SU-DHL-6 (cell line): ENCODE data around the gene SEPTIN6.
"Not testable (repeated sequence)": the region's sequence is repeated elsewhere in the genome, so short reads cannot be mapped to it uniquely, and the experiment has no call there.

Experiments
- H2AFZ ChIP-seq: fragments of 200-600 bp; sonication (generic); 2 replicates; pipeline ENCODE4 v1.6.1; 2014; ENCODE audit warnings: low read depth, mild to moderate bottlenecking, moderate library complexity, mixed read lengths, antibody characterized with exemption, low read length; ENCODE audit not compliant: severe bottlenecking
- H3F3A ChIP-seq: fragments of 200-600 bp; shearing (Covaris generic); 2 replicates; pipeline ENCODE4 v1.6.0; 2016; ENCODE audit warnings: antibody characterized with exemption, mild to moderate bottlenecking; ENCODE audit not compliant: insufficient read depth
- H3K27ac ChIP-seq: fragments of 200-600 bp; sonication (generic); 2 replicates; pipeline ENCODE4 v1.5.1; 2016; ENCODE audit warnings: low read depth, mild to moderate bottlenecking, low read length, moderate library complexity, mixed read lengths
- H3K27me3 ChIP-seq: fragments of 200-600 bp; sonication (generic), shearing (Covaris generic); 2 replicates; pipeline ENCODE4 v1.6.0; 2014; ENCODE audit warnings: mild to moderate bottlenecking, low read length
- H3K36me3 ChIP-seq: fragments of 200-600 bp; sonication (generic); 2 replicates; pipeline ENCODE4 v1.6.1; 2014; ENCODE audit warnings: mild to moderate bottlenecking, low read length, mixed read lengths
- H3K4me2 ChIP-seq: fragments of 300-600, 200-600 bp; shearing (Covaris generic), sonication (generic); 2 replicates; pipeline ENCODE4 v1.6.0; 2014; ENCODE audit warnings: low read length, low read depth, mild to moderate bottlenecking; ENCODE audit not compliant: poor library complexity, severe bottlenecking
- H3K4me3 ChIP-seq: fragments of 200-600 bp; sonication (generic); 2 replicates; pipeline ENCODE4 v1.5.1; 2014; ENCODE audit warnings: antibody characterized with exemption, low read length, mild to moderate bottlenecking, mixed read lengths; ENCODE audit not compliant: insufficient read depth, poor library complexity, severe bottlenecking
- H3K79me2 ChIP-seq: fragments of 200-600 bp; sonication (generic); 2 replicates; pipeline ENCODE4 v1.6.1; 2014; ENCODE audit warnings: mild to moderate bottlenecking, low read length, moderate library complexity; ENCODE audit not compliant: insufficient read depth
- H3K9ac ChIP-seq: fragments of 200-600 bp; sonication (generic); 2 replicates; pipeline ENCODE4 v1.7.0; 2014; ENCODE audit warnings: mild to moderate bottlenecking, low read length
- H3K9me2 ChIP-seq: fragments of 200-600 bp; sonication (generic); replicated peaks from 2 replicates; pipeline ENCODE4 v1.6.1; 2014; ENCODE audit warnings: low read length; ENCODE audit not compliant: insufficient read depth
- H3K9me3 ChIP-seq: fragments of 200-600 bp; sonication (generic); 2 replicates; pipeline ENCODE4 v1.6.1; 2014; ENCODE audit warnings: low read length, mixed read lengths; ENCODE audit not compliant: insufficient read depth
- H4K20me1 ChIP-seq: fragments of 200-600 bp; sonication (generic); 2 replicates; pipeline ENCODE4 v1.6.1; 2014; ENCODE audit warnings: low read depth, mild to moderate bottlenecking, antibody characterized with exemption, low read length, moderate library complexity, mixed read lengths
- CTCF ChIP-seq: fragments of 200-600 bp; sonication (generic); IDR thresholded peaks from one replicate; pipeline ENCODE4 v1.5.1; 2017; ENCODE audit warnings: antibody characterized with exemption, mild to moderate bottlenecking, low read length, moderate library complexity; ENCODE audit not compliant: insufficient read depth, poor library complexity, severe bottlenecking
- EZH2phosphoT487 ChIP-seq: fragments of 200-600 bp; sonication (generic), shearing (Covaris generic); conservative IDR thresholded peaks from 2 replicates; pipeline ENCODE4 v1.6.1; 2018; ENCODE audit warnings: mild to moderate bottlenecking, antibody characterized with exemption, low read length, moderate library complexity, mixed read lengths

Gene SEPTIN6

GRCh38 chrX:119667111-119667878, 25.7 kb downstream of the SEPTIN6 start:
- no peak for TF ChIP-seq EZH2phosphoT487
- H3K27ac ChIP-seq, result peak overlapping the region; percentile 96
- H3K27me3 ChIP-seq, result no peaks in the 10 kb centered on the region
- no peak overlapping the region for H3K9ac ChIP-seq
- H3F3A ChIP-seq, result peaks cover 11% of the 10 kb centered on the region
- H3K36me3 ChIP-seq, result no peaks in the 10 kb centered on the region
- H4K20me1 ChIP-seq, result no peaks in the 10 kb centered on the region
- no peaks in the 10 kb centered on the region for H3K9me2 ChIP-seq
- peaks cover 4% of the 10 kb centered on the region; the same call in 1 of the 2 replicates for H3K79me2 ChIP-seq
- no peaks in the 10 kb centered on the region for H3K9me3 ChIP-seq
- H3K4me3 ChIP-seq, result no peak overlapping the region
- no peak overlapping the region for H2AFZ ChIP-seq
- H3K4me2 ChIP-seq, result peak overlapping the region; percentile 60

- Histone ChIP-seq H3K27ac (peak overlapping the region; percentile 96), H3K9ac (0 out of 2 replicates have a peak overlapping the region, but pooled peaks have one; percentile 46), H3F3A (peaks cover 11% of the 10 kb centered on the region), H3K4me2 (peak overlapping the region; percentile 58)
- H3K9me2 ChIP-seq, H2AFZ ChIP-seq, H3K27me3 ChIP-seq, H3K79me2 ChIP-seq, H3K36me3 ChIP-seq, H4K20me1 ChIP-seq, H3K4me3 ChIP-seq, H3K9me3 ChIP-seq: not testable (repeated sequence)
These were observed 28.1 kb downstream of the SEPTIN6 start for GRCh38 chrX:119664877-119665276.

GRCh38 chrX:119661486-119661885, 31.5 kb downstream of the SEPTIN6 start:
- Histone ChIP-seq H3K9me2 (no peaks in the 10 kb centered on the region), H3K36me3 (peaks cover 3% of the 10 kb centered on the region; the same call in 1 of the 2 replicates), H3K4me3 (no peak overlapping the region), H3K27ac (no peak overlapping the region), H3F3A (peaks cover 10% of the 10 kb centered on the region), H3K9ac (no peak overlapping the region), H3K4me2 (no peak overlapping the region), H4K20me1 (no peaks in the 10 kb centered on the region), H2AFZ (no peak overlapping the region), H3K9me3 (no peaks in the 10 kb centered on the region), H3K27me3 (no peaks in the 10 kb centered on the region), H3K79me2 (peaks cover 4% of the 10 kb centered on the region; the same call in 1 of the 2 replicates)
- no peak for TF ChIP-seq EZH2phosphoT487
- TF ChIP-seq CTCF, result no peak

DNA sequence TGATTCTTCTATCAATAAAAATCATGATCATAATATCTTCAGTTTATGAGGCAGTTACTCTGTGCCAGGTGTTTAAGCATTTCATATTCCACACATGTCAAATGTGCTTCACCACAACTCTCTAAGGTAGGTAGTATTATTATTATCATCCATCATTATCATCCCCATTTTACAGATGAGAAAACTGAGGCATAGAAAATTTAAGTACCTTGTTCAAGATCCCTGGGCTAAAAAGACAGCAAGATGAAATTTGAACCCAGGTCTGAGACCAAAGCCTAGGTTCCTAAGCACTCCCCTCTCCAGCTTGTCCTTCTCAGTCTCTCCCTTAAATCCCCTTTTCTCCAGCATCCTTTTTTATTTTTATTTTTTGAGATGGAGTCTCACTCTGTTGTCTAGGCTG, 33.4 kb downstream of the SEPTIN6 start:
- Histone ChIP-seq H2AFZ (no peak overlapping the region), H3F3A (no peaks in the 10 kb centered on the region), H3K36me3 (peaks cover 3% of the 10 kb centered on the region; the same call in 1 of the 2 replicates), H3K9me2 (no peaks in the 10 kb centered on the region), H3K4me3 (no peak overlapping the region), H3K79me2 (no peaks in the 10 kb centered on the region), H3K27ac (no peak overlapping the region), H3K4me2 (no peak overlapping the region), H3K9me3 (no peaks in the 10 kb centered on the region), H3K9ac (no peak overlapping the region), H4K20me1 (no peaks in the 10 kb centered on the region), H3K27me3 (no peaks in the 10 kb centered on the region)
- TF ChIP-seq EZH2phosphoT487, result no peak
- TF ChIP-seq CTCF, result no peak
